ENCODE measurements around the gene ITGA2B. TPM values are rescaled to one million over a fixed set of nuclear protein-coding genes. Genes with fewer than 3 reads are reported as not detected.

Gene ITGA2B
- total and polyA plus RNA-seq, 4 donors: 1.4 to 9.2 (median 4.2) TPM

GRCh38 chr17:44324092-44324570, 65.3 kb downstream of the ITGA2B start:
- H3K9ac ChIP-seq (ENCODE audit: insufficient read depth in 1 of 2, low read length in 2 of 2): peak overlapping the region; percentile 40 to 46
- H3K27ac ChIP-seq (ENCODE audit: low read depth in 1 of 2, low read length in 1 of 2): peak overlapping the region; percentile 59 to 76
- DNase-seq (no peak), ATAC-seq (ENCODE audit: insufficient read depth, low FRiP score) (no peak)
- H3K27me3 ChIP-seq (ENCODE audit: control insufficient read depth in 3 of 3, insufficient read depth in 3 of 3, low read length in 2 of 3): no peaks in the 10 kb centered on the region
- WGBS, 2 donors: 1 to 2% methylated on average over 36 to 38 of the region's 38 CpGs
- H3K9me3 ChIP-seq (ENCODE audit: control insufficient read depth in 4 of 4, insufficient read depth in 3 of 4, low read length in 3 of 4): no peaks in the 10 kb centered on the region
- peaks cover 0 to 12% (median 3%) of the 10 kb centered on the region in 5 donors for H3K4me1 ChIP-seq (ENCODE audit: control insufficient read depth in 5 of 5, insufficient read depth in 5 of 5, low read length in 5 of 5)
- H3K4me3 ChIP-seq: peak overlapping the region; percentile 90
- H3K36me3 ChIP-seq (ENCODE audit: control insufficient read depth in 4 of 4, insufficient read depth in 4 of 4, low read length in 4 of 4): peaks cover 0 to 28% (median 11%) of the 10 kb centered on the region in 4 donors
- TF ChIP-seq, protein P1, sequence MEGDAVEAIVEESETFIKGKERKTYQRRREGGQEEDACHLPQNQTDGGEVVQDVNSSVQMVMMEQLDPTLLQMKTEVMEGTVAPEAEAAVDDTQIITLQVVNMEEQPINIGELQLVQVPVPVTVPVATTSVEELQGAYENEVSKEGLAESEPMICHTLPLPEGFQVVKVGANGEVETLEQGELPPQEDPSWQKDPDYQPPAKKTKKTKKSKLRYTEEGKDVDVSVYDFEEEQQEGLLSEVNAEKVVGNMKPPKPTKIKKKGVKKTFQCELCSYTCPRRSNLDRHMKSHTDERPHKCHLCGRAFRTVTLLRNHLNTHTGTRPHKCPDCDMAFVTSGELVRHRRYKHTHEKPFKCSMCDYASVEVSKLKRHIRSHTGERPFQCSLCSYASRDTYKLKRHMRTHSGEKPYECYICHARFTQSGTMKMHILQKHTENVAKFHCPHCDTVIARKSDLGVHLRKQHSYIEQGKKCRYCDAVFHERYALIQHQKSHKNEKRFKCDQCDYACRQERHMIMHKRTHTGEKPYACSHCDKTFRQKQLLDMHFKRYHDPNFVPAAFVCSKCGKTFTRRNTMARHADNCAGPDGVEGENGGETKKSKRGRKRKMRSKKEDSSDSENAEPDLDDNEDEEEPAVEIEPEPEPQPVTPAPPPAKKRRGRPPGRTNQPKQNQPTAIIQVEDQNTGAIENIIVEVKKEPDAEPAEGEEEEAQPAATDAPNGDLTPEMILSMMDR (IDR thresholded peaks at IDR 0.05; ENCODE audit: control extremely low read depth, extremely low read depth): no peak

DNA sequence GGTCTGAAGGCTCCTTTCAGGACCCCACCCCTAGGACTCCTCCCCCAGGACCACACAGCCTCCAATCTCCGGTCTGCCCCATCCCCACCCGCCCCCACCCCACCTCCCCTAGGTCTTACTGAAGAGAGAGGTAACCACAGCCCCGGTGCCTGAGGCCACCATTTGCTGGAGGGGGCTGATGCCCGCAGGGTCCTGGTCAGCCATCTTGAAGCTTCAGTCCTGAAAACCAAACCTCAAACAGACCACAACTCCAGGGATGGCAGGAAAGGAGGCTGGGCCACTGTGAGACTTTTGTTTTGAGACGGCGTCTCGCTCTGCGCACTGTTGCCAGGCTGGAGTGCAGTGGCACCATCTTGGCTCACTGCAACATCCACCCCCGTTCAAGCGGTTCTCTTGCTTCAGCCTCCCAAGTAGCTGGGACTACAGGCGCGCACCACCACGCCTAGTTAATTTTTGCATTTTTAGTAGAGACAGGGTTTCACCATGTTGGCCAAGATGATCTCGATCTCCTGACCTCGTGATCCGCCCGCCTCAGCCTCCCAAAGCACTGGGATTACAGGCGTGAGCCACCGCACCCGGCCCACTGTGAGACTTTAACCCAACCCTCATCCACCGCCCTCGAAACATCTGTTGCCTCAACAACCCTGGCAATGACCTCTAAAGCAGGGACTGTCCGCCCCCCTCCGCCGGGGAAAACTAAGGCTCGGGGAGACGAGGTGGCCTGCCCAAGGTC, 65.9 kb downstream of the ITGA2B start:
- TF ChIP-seq, protein P1 (IDR thresholded peaks at IDR 0.05; ENCODE audit: control extremely low read depth, extremely low read depth): no peak
- Histone ChIP-seq H3K9ac (ENCODE audit: insufficient read depth in 1 of 2, low read length in 2 of 2) (peak overlapping the region; percentile 40 to 46), H3K36me3 (ENCODE audit: control insufficient read depth in 4 of 4, insufficient read depth in 4 of 4, low read length in 4 of 4) (peaks cover 0 to 28% (median 11%) of the 10 kb centered on the region in 4 donors), H3K9me3 (ENCODE audit: control insufficient read depth in 4 of 4, insufficient read depth in 3 of 4, low read length in 3 of 4) (no peaks in the 10 kb centered on the region), H3K27ac (ENCODE audit: low read depth in 1 of 2, low read length in 1 of 2) (no peak overlapping the region), H3K4me3 (peak overlapping the region; percentile 90), H3K27me3 (ENCODE audit: control insufficient read depth in 3 of 3, insufficient read depth in 3 of 3, low read length in 2 of 3) (no peaks in the 10 kb centered on the region), H3K4me1 (ENCODE audit: control insufficient read depth in 5 of 5, insufficient read depth in 5 of 5, low read length in 5 of 5) (peaks cover 0 to 12% (median 3%) of the 10 kb centered on the region in 5 donors)
- DNase-seq (no peak), ATAC-seq (ENCODE audit: insufficient read depth, low FRiP score) (no peak)
- 66 to 73% methylated on average over 26 to 27 of the region's 27 CpGs for WGBS, 2 donors

- Histone ChIP-seq H3K9ac (ENCODE audit: insufficient read depth in 1 of 2, low read length in 2 of 2) (no peak overlapping the region), H3K27me3 (ENCODE audit: control insufficient read depth in 3 of 3, insufficient read depth in 3 of 3, low read length in 2 of 3) (peaks cover 0 to 7% (median 4%) of the 10 kb centered on the region in 3 donors), H3K27ac (ENCODE audit: low read depth in 1 of 2, low read length in 1 of 2) (no peak overlapping the region), H3K4me3 (no peak overlapping the region), H3K4me1 (ENCODE audit: control insufficient read depth in 5 of 5, insufficient read depth in 5 of 5, low read length in 5 of 5) (peaks cover 0 to 12% (median 3%) of the 10 kb centered on the region in 5 donors), H3K9me3 (ENCODE audit: control insufficient read depth in 4 of 4, insufficient read depth in 3 of 4, low read length in 3 of 4) (no peaks in the 10 kb centered on the region), H3K36me3 (ENCODE audit: control insufficient read depth in 4 of 4, insufficient read depth in 4 of 4, low read length in 4 of 4) (peaks cover 0 to 28% (median 11%) of the 10 kb centered on the region in 4 donors)
- DNase-seq (no peak), ATAC-seq (ENCODE audit: insufficient read depth, low FRiP score) (no peak)
- 94% methylated on average over 11 of the region's 11 CpGs for WGBS, 2 donors
- TF ChIP-seq, protein P1 (IDR thresholded peaks at IDR 0.05; ENCODE audit: control extremely low read depth, extremely low read depth): no peak
Observed at GRCh38 chr17:44322236-44322895, 67.1 kb downstream of the ITGA2B start.

Small RNAs within 50 kb of the gene (small RNA-seq; reads per million reads assigned to genes)
- not detected for gene RN7SL258P (ENCODE audit: low replicate concordance)

Other genes with a start within 250 kb of the ITGA2B start
- gene HROB, start 247.7 kb downstream of the ITGA2B start, total RNA-seq: 1 to 10 TPM in 1 of 2 donors, under 1 TPM in 1; 0.88 to 1.3 TPM
- gene HROB, start 247.7 kb downstream of the ITGA2B start, polyA plus RNA-seq: under 1 TPM; 0.61 to 0.87 TPM
- gene ASB16, start 218.9 kb downstream of the ITGA2B start, total RNA-seq: under 1 TPM in 1 of 2 donors, not detected in 1; 0.11 TPM
- gene ASB16, start 218.9 kb downstream of the ITGA2B start, polyA plus RNA-seq: under 1 TPM; 0.10 TPM
- gene TMUB2, start 202.7 kb downstream of the ITGA2B start, total RNA-seq: 10 to 100 TPM; 32.1 to 36.9 TPM
- 10 to 100 TPM; 37.5 to 40.2 TPM for gene TMUB2, start 202.7 kb downstream of the ITGA2B start, polyA plus RNA-seq
- gene ATXN7L3, start 189.8 kb downstream of the ITGA2B start, total RNA-seq: 10 to 100 TPM; 30.1 to 70.6 TPM
- gene ATXN7L3, start 189.8 kb downstream of the ITGA2B start, polyA plus RNA-seq: 10 to 100 TPM; 50.4 to 50.7 TPM
- gene UBTF, start 170.0 kb downstream of the ITGA2B start, total RNA-seq: 10 to 100 TPM; 70.7 to 75.5 TPM
- gene UBTF, start 170.0 kb downstream of the ITGA2B start, polyA plus RNA-seq: 10 to 100 TPM; 31.9 to 33.8 TPM
- 10 to 100 TPM in 1 of 2 donors, 1 to 10 TPM in 1; 1.4 to 40.9 TPM for gene SLC4A1, start 121.5 kb downstream of the ITGA2B start, total RNA-seq
- gene SLC4A1, start 121.5 kb downstream of the ITGA2B start, polyA plus RNA-seq: under 1 TPM; 0.10 to 0.13 TPM
- 1 to 10 TPM in 1 of 2 donors, under 1 TPM in 1; 0.61 to 4.9 TPM for gene RUNDC3A, start 81.0 kb downstream of the ITGA2B start, total RNA-seq
- gene RUNDC3A, start 81.0 kb downstream of the ITGA2B start, polyA plus RNA-seq: under 1 TPM; 0.70 to 0.91 TPM
- 100 to 1,000 TPM in 1 of 2 donors, 10 to 100 TPM in 1; 66.4 to 134 TPM for gene SLC25A39, start 64.8 kb downstream of the ITGA2B start, total RNA-seq
- gene SLC25A39, start 64.8 kb downstream of the ITGA2B start, polyA plus RNA-seq: 100 to 1,000 TPM; 104 to 130 TPM
- gene GRN, start 44.3 kb downstream of the ITGA2B start, total RNA-seq: 100 to 1,000 TPM; 300 to 753 TPM
- 100 to 1,000 TPM; 160 to 719 TPM for gene GRN, start 44.3 kb downstream of the ITGA2B start, polyA plus RNA-seq
- 1 to 10 TPM; 1.1 to 8.0 TPM for gene FAM171A2, start 25.8 kb downstream of the ITGA2B start, total RNA-seq
- gene FAM171A2, start 25.8 kb downstream of the ITGA2B start, polyA plus RNA-seq: under 1 TPM; 0.47 TPM
- 10 to 100 TPM; 36.2 to 62.0 TPM for gene GPATCH8, start 113.8 kb upstream of the ITGA2B start, total RNA-seq
- 10 to 100 TPM in 1 of 2 donors, 1 to 10 TPM in 1; 8.9 to 11.4 TPM for gene GPATCH8, start 113.8 kb upstream of the ITGA2B start, polyA plus RNA-seq
- gene FZD2, start 167.8 kb upstream of the ITGA2B start, total RNA-seq: 10 to 100 TPM in 1 of 2 donors, 1 to 10 TPM in 1; 8.3 to 14.1 TPM
- gene FZD2, start 167.8 kb upstream of the ITGA2B start, polyA plus RNA-seq: 1 to 10 TPM; 3.8 to 5.5 TPM